Right atrium auricular region (tissue), 2 donors: ENCODE data around the gene DGKG. TPM values are rescaled to one million over a fixed set of nuclear protein-coding genes. Genes with fewer than 3 reads are reported as not detected.

Source experiments
- DNase-seq: peaks from one replicate; pipeline ENCODE4 v3.0.0-alpha.2; 2019; ENCODE audit warnings: low spot score
- H3K27ac ChIP-seq, 2 donors: fragments of 200-600 bp; sonication (generic); 1 replicate in 1 of 2; 2 replicates in 1 of 2; pipeline ENCODE4 v1.5.1; 2016 to 2019
- H3K27me3 ChIP-seq, 2 donors: fragments of 200-600 bp; sonication (generic); one replicate each; pipeline versions ENCODE4 v1.5.1 to v1.6.0; 2017 to 2019
- H3K36me3 ChIP-seq: fragments of 200-600 bp; sonication (generic); one replicate; pipeline ENCODE4 v1.5.1; 2016
- H3K4me1 ChIP-seq, 2 donors: fragments of 200-600 bp; sonication (generic); one replicate each; pipeline versions ENCODE4 v1.5.1 to v1.6.0; 2017 to 2019
- H3K4me3 ChIP-seq, 2 donors: fragments of 200-600 bp; sonication (generic); 1 replicate in 1 of 2; 2 replicates in 1 of 2; pipeline ENCODE4 v1.5.1; 2017 to 2019; ENCODE audit warnings: mild to moderate bottlenecking in 1 of 2, moderate library complexity in 1 of 2
- H3K9me3 ChIP-seq, 2 donors: fragments of 200-600 bp; sonication (generic); one replicate each; pipeline ENCODE4 v1.5.1; 2019
- total RNA-seq, 2 donors: library from RNA; depleted of rRNA; stranded (reverse); fragments of >200 nt; gene quantifications; one replicate each; pipeline ENCODE4 v1.1.0, GENCODE V29; 2016
- TF ChIP-seq, protein P1 (sequence below), 2 donors: fragments of 200-600 bp; sonication (generic); IDR thresholded peaks; one replicate each; pipeline ENCODE4 v1.5.1; 2019; ENCODE audit warnings: antibody characterized with exemption in 2 of 2

DGKG gene
- total RNA-seq, 2 donors from 2014 or later = 25.1 to 27.4 TPM

DNA sequence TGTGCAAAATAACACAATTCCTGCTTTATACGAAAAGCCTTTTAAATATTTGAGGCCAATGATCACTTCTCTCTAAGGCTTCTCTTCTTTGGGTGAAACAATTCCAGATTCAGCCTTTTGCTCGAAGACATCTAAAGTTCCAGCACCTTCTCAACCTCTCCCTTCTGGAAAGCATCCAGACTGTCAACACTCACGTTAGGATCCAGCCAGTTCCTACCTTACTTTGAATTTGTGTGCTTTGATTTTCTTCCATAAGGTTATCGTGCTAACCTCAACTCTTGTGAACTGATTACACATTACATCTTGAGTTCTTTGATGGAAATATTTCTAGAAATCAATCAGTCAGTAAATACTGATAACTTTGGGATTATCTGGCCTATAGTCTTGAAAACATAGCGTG, 127.9 kb downstream of the DGKG start:
- no peaks in the 10 kb centered on the region for H3K27me3 ChIP-seq
- DNase-seq = no peak
- peaks cover 0 to 6% of the 10 kb centered on the region in 2 donors for H3K4me1 ChIP-seq
- TF ChIP-seq, protein P1, sequence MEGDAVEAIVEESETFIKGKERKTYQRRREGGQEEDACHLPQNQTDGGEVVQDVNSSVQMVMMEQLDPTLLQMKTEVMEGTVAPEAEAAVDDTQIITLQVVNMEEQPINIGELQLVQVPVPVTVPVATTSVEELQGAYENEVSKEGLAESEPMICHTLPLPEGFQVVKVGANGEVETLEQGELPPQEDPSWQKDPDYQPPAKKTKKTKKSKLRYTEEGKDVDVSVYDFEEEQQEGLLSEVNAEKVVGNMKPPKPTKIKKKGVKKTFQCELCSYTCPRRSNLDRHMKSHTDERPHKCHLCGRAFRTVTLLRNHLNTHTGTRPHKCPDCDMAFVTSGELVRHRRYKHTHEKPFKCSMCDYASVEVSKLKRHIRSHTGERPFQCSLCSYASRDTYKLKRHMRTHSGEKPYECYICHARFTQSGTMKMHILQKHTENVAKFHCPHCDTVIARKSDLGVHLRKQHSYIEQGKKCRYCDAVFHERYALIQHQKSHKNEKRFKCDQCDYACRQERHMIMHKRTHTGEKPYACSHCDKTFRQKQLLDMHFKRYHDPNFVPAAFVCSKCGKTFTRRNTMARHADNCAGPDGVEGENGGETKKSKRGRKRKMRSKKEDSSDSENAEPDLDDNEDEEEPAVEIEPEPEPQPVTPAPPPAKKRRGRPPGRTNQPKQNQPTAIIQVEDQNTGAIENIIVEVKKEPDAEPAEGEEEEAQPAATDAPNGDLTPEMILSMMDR (IDR thresholded peaks at IDR 0.05) = no peak
- no peaks in the 10 kb centered on the region for H3K36me3 ChIP-seq
- H3K9me3 ChIP-seq = no peaks in the 10 kb centered on the region
- no peak overlapping the region for H3K4me3 ChIP-seq
- H3K27ac ChIP-seq = no peak overlapping the region

DNA sequence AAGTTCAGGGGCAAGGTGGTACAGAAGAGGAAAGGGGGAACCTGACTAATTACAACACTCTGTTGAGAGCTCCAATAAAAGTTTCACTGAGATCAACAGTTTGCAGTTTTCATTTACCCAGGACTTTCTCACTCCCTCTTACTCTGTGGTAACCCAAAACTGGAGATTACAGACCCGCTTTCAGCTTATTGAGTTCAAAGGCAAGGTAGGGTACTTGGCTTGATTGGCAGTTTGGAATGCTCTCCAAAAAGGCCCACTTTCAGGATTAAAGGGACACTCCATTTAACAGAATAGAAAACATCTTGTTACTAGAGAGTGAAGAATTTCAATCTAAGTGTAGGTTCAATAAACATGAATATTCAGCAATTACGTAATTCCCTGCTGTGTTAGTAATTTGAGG, 135.6 kb downstream of the DGKG start:
- H3K4me1 ChIP-seq = peaks cover 0 to 10% of the 10 kb centered on the region in 2 donors
- TF ChIP-seq, protein P1 (IDR thresholded peaks at IDR 0.05) = no peak
- no peaks in the 10 kb centered on the region for H3K27me3 ChIP-seq
- H3K36me3 ChIP-seq = no peaks in the 10 kb centered on the region
- H3K4me3 ChIP-seq = no peak overlapping the region
- no peak overlapping the region for H3K27ac ChIP-seq
- DNase-seq = no peak
- no peaks in the 10 kb centered on the region for H3K9me3 ChIP-seq

DNA sequence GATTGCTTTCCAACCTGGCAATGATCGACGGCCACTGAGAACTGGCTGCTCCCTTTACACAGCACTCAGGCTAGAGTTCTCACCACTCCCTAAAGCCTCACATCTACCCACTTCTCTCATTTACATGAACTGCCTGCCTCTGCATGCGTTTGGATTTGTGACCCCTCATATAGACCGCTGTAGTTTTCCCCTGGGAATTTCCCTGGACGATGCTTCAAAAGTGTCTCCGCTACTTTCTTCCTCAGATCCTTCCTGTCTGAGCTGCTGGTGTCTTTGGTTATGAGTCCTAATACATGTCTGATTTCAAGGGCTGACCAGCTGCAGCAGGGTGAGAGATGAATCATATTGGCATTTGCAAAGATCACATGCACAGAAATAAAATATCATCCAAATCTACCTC, 136.4 kb downstream of the DGKG start:
- no peaks in the 10 kb centered on the region for H3K9me3 ChIP-seq
- no peaks in the 10 kb centered on the region for H3K27me3 ChIP-seq
- no peak overlapping the region for H3K4me3 ChIP-seq
- TF ChIP-seq, protein P1 (IDR thresholded peaks at IDR 0.05) = no peak
- H3K4me1 ChIP-seq = peaks cover 0 to 19% of the 10 kb centered on the region in 2 donors
- H3K36me3 ChIP-seq = no peaks in the 10 kb centered on the region
- H3K27ac ChIP-seq = no peak overlapping the region
- DNase-seq = no peak

DNA sequence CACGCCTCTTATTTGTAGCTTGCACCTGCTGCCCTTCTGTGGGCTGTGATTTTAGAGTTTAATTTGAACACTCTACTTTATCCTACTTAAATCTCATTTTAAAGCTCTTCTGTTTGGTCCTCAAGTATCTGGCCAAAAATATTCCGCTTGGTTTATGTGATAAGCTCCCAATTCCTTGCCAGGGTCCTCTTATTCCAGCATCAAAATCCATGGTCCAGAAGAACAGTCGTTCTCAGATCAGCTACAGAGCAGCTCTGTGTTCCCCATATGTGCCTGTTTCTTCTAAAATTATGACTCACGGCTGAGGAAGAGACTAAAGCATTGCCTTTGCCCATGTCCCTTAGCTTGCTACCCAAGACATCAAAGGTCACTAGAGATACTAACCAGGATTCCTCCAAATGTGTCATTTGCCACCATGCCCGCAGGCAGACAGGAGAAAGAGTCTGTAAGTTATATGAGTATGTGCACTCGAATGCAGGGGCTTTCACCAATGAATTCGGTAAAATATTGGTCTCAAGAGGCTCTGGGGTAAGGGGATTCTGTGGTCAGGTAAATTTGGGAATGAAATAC, 137.9 kb downstream of the DGKG start:
- no peak overlapping the region for H3K27ac ChIP-seq
- no peaks in the 10 kb centered on the region for H3K9me3 ChIP-seq
- no peaks in the 10 kb centered on the region for H3K36me3 ChIP-seq
- DNase-seq = no peak
- H3K4me3 ChIP-seq = no peak overlapping the region
- H3K27me3 ChIP-seq = no peaks in the 10 kb centered on the region
- TF ChIP-seq, protein P1 (IDR thresholded peaks at IDR 0.05) = no peak
- peaks cover 0 to 26% of the 10 kb centered on the region in 2 donors for H3K4me1 ChIP-seq

DNA sequence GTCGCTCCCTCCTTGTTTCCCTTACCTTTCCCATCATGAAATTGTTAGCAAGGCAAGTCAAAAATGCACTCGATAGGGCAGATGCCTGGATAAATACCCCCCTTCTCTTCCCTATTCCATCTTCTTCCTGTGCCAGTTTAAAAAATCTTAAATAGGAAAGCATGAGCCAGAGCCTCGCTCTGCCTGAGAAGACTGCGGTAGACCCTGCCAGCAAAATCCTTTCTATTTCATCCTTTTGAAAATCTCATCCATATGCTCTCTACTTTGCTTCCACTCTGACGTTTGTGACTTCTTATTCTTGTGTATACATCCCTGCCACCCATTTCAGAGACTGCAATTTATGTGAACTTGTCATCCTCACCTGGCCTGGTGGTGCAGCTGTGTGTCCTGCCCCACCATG, 138.6 kb downstream of the DGKG start:
- no peak for DNase-seq
- TF ChIP-seq, protein P1 (IDR thresholded peaks at IDR 0.05) = no peak
- Histone ChIP-seq H3K27me3 (no peaks in the 10 kb centered on the region), H3K4me3 (no peak overlapping the region), H3K27ac (no peak overlapping the region), H3K36me3 (no peaks in the 10 kb centered on the region), H3K9me3 (no peaks in the 10 kb centered on the region), H3K4me1 (peaks cover 0 to 26% of the 10 kb centered on the region in 2 donors)

DNA sequence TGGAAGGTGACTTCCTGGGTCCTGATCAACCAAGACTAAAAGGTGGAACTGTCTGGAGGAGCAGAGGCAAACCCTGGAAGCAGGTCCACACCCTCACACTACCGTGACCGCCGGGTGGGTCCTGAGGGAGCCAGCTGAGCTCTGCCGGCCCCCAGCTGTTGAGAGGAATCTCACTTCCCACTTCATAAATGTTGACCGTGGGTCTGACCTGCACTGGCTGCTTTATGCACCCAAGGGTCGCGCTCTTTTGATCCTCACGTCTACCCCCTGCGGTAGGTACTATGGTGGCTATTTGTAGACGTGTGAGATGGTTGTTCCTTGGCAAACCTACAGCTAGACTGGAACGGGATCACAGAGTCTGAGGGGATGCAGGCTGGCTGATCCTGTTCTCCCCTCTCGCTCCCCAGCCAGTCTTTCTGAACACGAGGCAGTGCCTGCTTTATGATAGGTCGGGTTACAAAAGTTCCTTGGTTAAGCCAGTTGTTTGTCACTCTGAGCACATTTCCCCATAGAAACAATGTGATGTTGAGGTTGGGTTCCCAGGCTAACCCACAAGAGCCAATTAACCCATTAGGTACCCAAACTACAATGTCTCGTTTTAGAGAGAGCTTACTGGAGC, 140.2 kb downstream of the DGKG start:
- TF ChIP-seq, protein P1 (IDR thresholded peaks at IDR 0.05) = no peak
- no peak overlapping the region for H3K4me3 ChIP-seq
- H3K36me3 ChIP-seq = no peaks in the 10 kb centered on the region
- peak overlapping the region; percentile 71 to 72 for H3K27ac ChIP-seq
- no peaks in the 10 kb centered on the region for H3K27me3 ChIP-seq
- peaks cover 0 to 31% of the 10 kb centered on the region in 2 donors for H3K4me1 ChIP-seq
- H3K9me3 ChIP-seq = no peaks in the 10 kb centered on the region
- DNase-seq = no peak
